Parathyroid adenoma (tissue), 2 donors: ENCODE data around the gene ZNRD2.

ENCODE experiments used
- H2AFZ ChIP-seq: fragments of 300-600 bp; sonication (generic); one replicate; pipeline ENCODE4 v1.7.0; 2017; ENCODE audit warnings: antibody characterized with exemption, mild to moderate bottlenecking
- H3K27ac ChIP-seq: fragments of 300-600 bp; sonication (generic); one replicate; pipeline ENCODE4 v1.7.0; 2017
- H3K27me3 ChIP-seq: fragments of 300-600 bp; sonication (generic); one replicate; pipeline ENCODE4 v1.7.0; 2017; ENCODE audit warnings: low read length; ENCODE audit not compliant: control insufficient read depth, insufficient read depth
- H3K36me3 ChIP-seq: fragments of 300-600 bp; sonication (generic); one replicate; pipeline ENCODE4 v1.7.0; 2017; ENCODE audit warnings: low read length; ENCODE audit not compliant: control insufficient read depth, insufficient read depth
- H3K4me1 ChIP-seq: fragments of 300-600 bp; sonication (generic); one replicate; pipeline ENCODE4 v1.7.0; 2017; ENCODE audit warnings: control low read depth
- H3K4me2 ChIP-seq: fragments of 300-600 bp; sonication (generic); one replicate; pipeline ENCODE4 v1.7.0; 2017; ENCODE audit warnings: low read length
- H3K4me3 ChIP-seq: fragments of 300-600 bp; sonication (generic); one replicate; pipeline ENCODE4 v1.7.0; 2017; ENCODE audit warnings: low read depth, low read length
- H3K79me2 ChIP-seq: fragments of 300-600 bp; sonication (generic); one replicate; pipeline ENCODE4 v1.7.0; 2017; ENCODE audit warnings: control low read depth
- H3K9ac ChIP-seq: fragments of 300-600 bp; sonication (generic); one replicate; pipeline ENCODE4 v1.7.0; 2017; ENCODE audit warnings: mild to moderate bottlenecking
- H3K9me3 ChIP-seq: fragments of 300-600 bp; sonication (generic); one replicate; pipeline ENCODE4 v1.7.0; 2017; ENCODE audit warnings: low read length; ENCODE audit not compliant: control insufficient read depth
- CTCF ChIP-seq: fragments of 300-600 bp; sonication (generic); IDR thresholded peaks from one replicate; pipeline ENCODE4 v1.7.0; 2017; ENCODE audit warnings: antibody characterized with exemption, mild to moderate bottlenecking
- donor health status: primary hyperparathyroidism.

The ZNRD2 gene

GRCh38 chr11:65620666-65621065, 50.4 kb downstream of the ZNRD2 start:
- Histone ChIP-seq H2AFZ (no peak overlapping the region), H3K36me3 (no peaks in the 10 kb centered on the region), H3K4me2 (no peak overlapping the region), H3K4me3 (no peak overlapping the region), H3K27ac (no peak overlapping the region), H3K79me2 (peaks cover 3% of the 10 kb centered on the region), H3K27me3 (no peaks in the 10 kb centered on the region), H3K9ac (no peak overlapping the region), H3K4me1 (peaks cover 5% of the 10 kb centered on the region), H3K9me3 (no peaks in the 10 kb centered on the region)
- no peak for TF ChIP-seq CTCF

GRCh38 chr11:65621460-65621859, 51.2 kb downstream of the ZNRD2 start:
- H3K27me3 ChIP-seq: no peaks in the 10 kb centered on the region
- H3K4me2 ChIP-seq: no peak overlapping the region
- no peak overlapping the region for H3K4me3 ChIP-seq
- H3K36me3 ChIP-seq: no peaks in the 10 kb centered on the region
- no peak overlapping the region for H3K9ac ChIP-seq
- H3K27ac ChIP-seq: no peak overlapping the region
- no peak overlapping the region for H2AFZ ChIP-seq
- TF ChIP-seq CTCF: no peak
- peaks cover 3% of the 10 kb centered on the region for H3K79me2 ChIP-seq
- no peaks in the 10 kb centered on the region for H3K9me3 ChIP-seq
- peaks cover 4% of the 10 kb centered on the region for H3K4me1 ChIP-seq
